ENCODE data around the gene ANO9. TPM values are rescaled to one million over a fixed set of nuclear protein-coding genes. Genes with fewer than 3 reads are reported as not detected.
A peak's percentile ranks its signal among the peaks of the same experiment; 100 is the strongest.

Gene ANO9
- total RNA-seq = 0.09 TPM
- polyA plus RNA-seq (ENCODE audit: insufficient read depth in 1 of 8, insufficient read length in 8 of 8, low replicate concordance in 1 of 8) = 1 to 10 TPM in 3 of 8 donors, under 1 TPM in 5; 0.23 to 5.6 (median 0.37) TPM
- long read RNA-seq, donor 1 = 0 reads
- long read RNA-seq, donor 2 = 0 reads
- long read RNA-seq, donor 3, partial matches to known transcripts = 0 of 6 reads
- long read RNA-seq, donor 3, other reads (novel, unspliced or antisense) = 6 of 6 reads
- long read RNA-seq, donor 4 = 0 reads
- long read RNA-seq, donor 5 = 0 reads
- long read RNA-seq, donor 6 = 0 reads
- long read RNA-seq, donor 7 = 0 reads
- long read RNA-seq, donor 8 = 0 reads
- long read RNA-seq, donor 9 = 0 reads
- long read RNA-seq, donor 10 = 0 reads
- long read RNA-seq, donor 11 = 0 reads

GRCh38 chr11:441418-442274 is at the start of gene ANO9:
TSS of gene ANO9 (minus strand) at chr11:442011. CDS start at chr11:441926, 85 bp downstream.
- Histone ChIP-seq H3K27me3 (ENCODE audit: control insufficient read depth, insufficient read depth, low read length) (peaks cover 22% of the 10 kb centered on the region), H3K4me3 (ENCODE audit: low read length) (no peak within 1 kb of the TSS)

GRCh38 chr11:491358-491757 is 49.5 kb upstream of the ANO9 start:
- Histone ChIP-seq H3K4me1 (ENCODE audit: control insufficient read depth, insufficient read depth, low read length) (peaks cover 17% of the 10 kb centered on the region), H3K36me3 (ENCODE audit: control insufficient read depth, insufficient read depth, low read length) (peaks cover 53% of the 10 kb centered on the region), H3K27ac (ENCODE audit: low read length) (no peak overlapping the region), H3K27me3 (ENCODE audit: control insufficient read depth, insufficient read depth, low read length) (no peaks in the 10 kb centered on the region), H3K9me3 (replicated peaks; ENCODE audit: control insufficient read depth, low read depth, low read length) (no peaks in the 10 kb centered on the region), H3K4me3 (ENCODE audit: low read length) (no peak overlapping the region)
- no peak for DNase-seq
- 81% methylated on average over 7 of the region's 7 CpGs for WGBS (ENCODE audit: insufficient coverage)

More at GRCh38 chr11:441418-442274, at the start of gene ANO9:
- DNase-seq = no peak
- Histone ChIP-seq H3K27ac (ENCODE audit: low read length) (no peak within 1 kb of the TSS), H3K9me3 (replicated peaks; ENCODE audit: control insufficient read depth, low read depth, low read length) (no peaks in the 10 kb centered on the region), H3K36me3 (ENCODE audit: control insufficient read depth, insufficient read depth, low read length) (no peaks in the 10 kb centered on the region), H3K4me1 (ENCODE audit: control insufficient read depth, insufficient read depth, low read length) (peaks cover 34% of the 10 kb centered on the region)
- WGBS (ENCODE audit: insufficient coverage) = 11% methylated on average over 15 of the region's 35 CpGs

GRCh38 chr11:490930-491260 is 49.1 kb upstream of the ANO9 start:
- DNase-seq = no peak
- peaks cover 17% of the 10 kb centered on the region for H3K4me1 ChIP-seq (ENCODE audit: control insufficient read depth, insufficient read depth, low read length)
- no peaks in the 10 kb centered on the region for H3K9me3 ChIP-seq (replicated peaks; ENCODE audit: control insufficient read depth, low read depth, low read length)
- no peak overlapping the region for H3K4me3 ChIP-seq (ENCODE audit: low read length)
- H3K27me3 ChIP-seq (ENCODE audit: control insufficient read depth, insufficient read depth, low read length) = no peaks in the 10 kb centered on the region
- H3K27ac ChIP-seq (ENCODE audit: low read length) = no peak overlapping the region
- peaks cover 53% of the 10 kb centered on the region for H3K36me3 ChIP-seq (ENCODE audit: control insufficient read depth, insufficient read depth, low read length)
- WGBS (ENCODE audit: insufficient coverage) = 88% methylated on average over 11 of the region's 15 CpGs

- Histone ChIP-seq H3K36me3 (ENCODE audit: control insufficient read depth, insufficient read depth, low read length) (peaks cover 49% of the 10 kb centered on the region), H3K4me1 (ENCODE audit: control insufficient read depth, insufficient read depth, low read length) (peaks cover 13% of the 10 kb centered on the region), H3K9me3 (replicated peaks; ENCODE audit: control insufficient read depth, low read depth, low read length) (no peaks in the 10 kb centered on the region), H3K4me3 (ENCODE audit: low read length) (no peak overlapping the region), H3K27ac (ENCODE audit: low read length) (no peak overlapping the region), H3K27me3 (ENCODE audit: control insufficient read depth, insufficient read depth, low read length) (no peaks in the 10 kb centered on the region)
- no peak for DNase-seq
- 91% methylated on average over 38 of the region's 38 CpGs for WGBS (ENCODE audit: insufficient coverage)
These were observed 48.5 kb upstream of the ANO9 start for GRCh38 chr11:490186-490929.

- DNase-seq = no peak
These were observed 47.9 kb upstream of the ANO9 start for GRCh38 chr11:489610-490185.

GRCh38 chr11:488992-489391 is 47.2 kb upstream of the ANO9 start:
- 88% methylated on average over 16 of the region's 19 CpGs for WGBS (ENCODE audit: insufficient coverage)
- peak overlapping the region; percentile 1 for H3K27ac ChIP-seq (ENCODE audit: low read length)
- H3K9me3 ChIP-seq (replicated peaks; ENCODE audit: control insufficient read depth, low read depth, low read length) = no peaks in the 10 kb centered on the region
- H3K4me1 ChIP-seq (ENCODE audit: control insufficient read depth, insufficient read depth, low read length) = peaks cover 2% of the 10 kb centered on the region
- no peak overlapping the region for H3K4me3 ChIP-seq (ENCODE audit: low read length)
- H3K36me3 ChIP-seq (ENCODE audit: control insufficient read depth, insufficient read depth, low read length) = peaks cover 38% of the 10 kb centered on the region
- DNase-seq = no peak
- H3K27me3 ChIP-seq (ENCODE audit: control insufficient read depth, insufficient read depth, low read length) = no peaks in the 10 kb centered on the region

More at GRCh38 chr11:489610-490185, 47.9 kb upstream of the ANO9 start:
- no peak overlapping the region for H3K4me3 ChIP-seq (ENCODE audit: low read length)
- H3K27me3 ChIP-seq (ENCODE audit: control insufficient read depth, insufficient read depth, low read length) = no peaks in the 10 kb centered on the region
- WGBS (ENCODE audit: insufficient coverage) = 91% methylated on average over 31 of the region's 37 CpGs
- H3K27ac ChIP-seq (ENCODE audit: low read length) = no peak overlapping the region
- H3K36me3 ChIP-seq (ENCODE audit: control insufficient read depth, insufficient read depth, low read length) = peaks cover 44% of the 10 kb centered on the region
- no peaks in the 10 kb centered on the region for H3K9me3 ChIP-seq (replicated peaks; ENCODE audit: control insufficient read depth, low read depth, low read length)
- H3K4me1 ChIP-seq (ENCODE audit: control insufficient read depth, insufficient read depth, low read length) = peaks cover 8% of the 10 kb centered on the region

GRCh38 chr11:488579-488978 is 46.8 kb upstream of the ANO9 start:
- no peak overlapping the region for H3K4me3 ChIP-seq (ENCODE audit: low read length)
- peaks cover 2% of the 10 kb centered on the region for H3K4me1 ChIP-seq (ENCODE audit: control insufficient read depth, insufficient read depth, low read length)
- peaks cover 36% of the 10 kb centered on the region for H3K36me3 ChIP-seq (ENCODE audit: control insufficient read depth, insufficient read depth, low read length)
- no peaks in the 10 kb centered on the region for H3K27me3 ChIP-seq (ENCODE audit: control insufficient read depth, insufficient read depth, low read length)
- peaks cover 2% of the 10 kb centered on the region for H3K9me3 ChIP-seq (replicated peaks; ENCODE audit: control insufficient read depth, low read depth, low read length)
- WGBS (ENCODE audit: insufficient coverage) = 90% methylated on average over 17 of the region's 19 CpGs
- H3K27ac ChIP-seq (ENCODE audit: low read length) = peak overlapping the region; percentile 1
- DNase-seq = no peak

GRCh38 chr11:488062-488461 is 46.3 kb upstream of the ANO9 start:
- Histone ChIP-seq H3K36me3 (ENCODE audit: control insufficient read depth, insufficient read depth, low read length) (peaks cover 31% of the 10 kb centered on the region), H3K9me3 (replicated peaks; ENCODE audit: control insufficient read depth, low read depth, low read length) (peaks cover 4% of the 10 kb centered on the region), H3K27ac (ENCODE audit: low read length) (no peak overlapping the region), H3K4me1 (ENCODE audit: control insufficient read depth, insufficient read depth, low read length) (peaks cover 2% of the 10 kb centered on the region), H3K27me3 (ENCODE audit: control insufficient read depth, insufficient read depth, low read length) (no peaks in the 10 kb centered on the region), H3K4me3 (ENCODE audit: low read length) (no peak overlapping the region)
- no peak for DNase-seq
- WGBS (ENCODE audit: insufficient coverage) = 84% methylated on average over 21 of the region's 25 CpGs

GRCh38 chr11:487571-488021 is 45.8 kb upstream of the ANO9 start:
- Histone ChIP-seq H3K27me3 (ENCODE audit: control insufficient read depth, insufficient read depth, low read length) (no peaks in the 10 kb centered on the region), H3K27ac (ENCODE audit: low read length) (no peak overlapping the region), H3K4me1 (ENCODE audit: control insufficient read depth, insufficient read depth, low read length) (peaks cover 2% of the 10 kb centered on the region), H3K4me3 (ENCODE audit: low read length) (no peak overlapping the region), H3K36me3 (ENCODE audit: control insufficient read depth, insufficient read depth, low read length) (peaks cover 27% of the 10 kb centered on the region), H3K9me3 (replicated peaks; ENCODE audit: control insufficient read depth, low read depth, low read length) (peaks cover 5% of the 10 kb centered on the region)
- no peak for DNase-seq
- WGBS (ENCODE audit: insufficient coverage) = 92% methylated on average over 22 of the region's 22 CpGs
